ENCODE data around the gene BICDL1. TPM values are rescaled to one million over a fixed set of nuclear protein-coding genes. Genes with fewer than 3 reads are reported as not detected.

BICDL1 gene
- total and polyA plus RNA-seq, 2 donors (not counting 3 experiments of a cell fraction or from before 2014, with no cell fraction given), result 0.19 TPM; not detected in 1

- TF ChIP-seq EZH2 (IDR thresholded peaks at IDR 0.05; ENCODE audit: borderline replicate concordance, low read depth, low read length, severe bottlenecking), result no peak
- TF ChIP-seq POLR2AphosphoS5 (IDR thresholded peaks at IDR 0.05; ENCODE audit: insufficient read depth, low read depth, low read length), result no peak
- no peak for TF ChIP-seq JUN (IDR thresholded peaks at IDR 0.05; ENCODE audit: borderline replicate concordance, insufficient read depth, insufficient read length, low read depth)
- TF ChIP-seq FOS (IDR thresholded peaks at IDR 0.05; ENCODE audit: borderline replicate concordance, insufficient read depth, low read length), result no peak
- TF ChIP-seq CTCF (IDR thresholded peaks at IDR 0.05; ENCODE audit: extremely low read depth in 1 of 2, insufficient read depth in 1 of 2, low read depth in 1 of 2, low read length in 2 of 2), result no peak
- TF ChIP-seq MYC (IDR thresholded peaks at IDR 0.05; ENCODE audit: low read depth, low read length), result no peak
- TF ChIP-seq POLR2A (IDR thresholded peaks at IDR 0.05; ENCODE audit: low read depth, low read length), result no peak
- H2AFZ ChIP-seq (ENCODE audit: low read depth, low read length), result no peak overlapping the region
- no peaks in the 10 kb centered on the region for H3K9me1 ChIP-seq (replicated peaks; ENCODE audit: control insufficient read depth, extremely low read depth, insufficient read depth, low read length)
- no peak overlapping the region for H3K9ac ChIP-seq (replicated peaks; ENCODE audit: extremely low read depth, insufficient read depth, low read length)
- POLR2A ChIA-PET, result no interaction called here
- DNase-seq (ENCODE audit: low read depth, low spot score) (no peak), FAIRE-seq (no peak)
- no peaks in the 10 kb centered on the region for H3K79me2 ChIP-seq (ENCODE audit: control insufficient read depth, insufficient read depth, low read length)
- dilution Hi-C loops (cut with MboI; ENCODE audit: extremely low pct_ligation_motif_present, low sequenced_read_pairs) (no loop called here), intact Hi-C loops (cut with micrococcal nuclease) (no loop called here)
- H3K4me1 ChIP-seq (ENCODE audit: control insufficient read depth, extremely low read depth, insufficient read depth, low read length), result no peaks in the 10 kb centered on the region
- H4K20me1 ChIP-seq (replicated peaks; ENCODE audit: control insufficient read depth, extremely low read depth, insufficient read depth, low read length), result no peaks in the 10 kb centered on the region
- H3K27ac ChIP-seq (ENCODE audit: insufficient read depth, low read depth, low read length), result no peak overlapping the region
- no peak overlapping the region for H3K4me2 ChIP-seq (ENCODE audit: insufficient read depth, low read length)
- peaks cover 32 to 47% of the 10 kb centered on the region in 2 experiments for H3K27me3 ChIP-seq (ENCODE audit: control insufficient read depth in 2 of 2, insufficient read depth in 2 of 2, low read length in 2 of 2)
- H3K9me3 ChIP-seq (replicated peaks; ENCODE audit: control insufficient read depth, insufficient read depth, low read length), result no peaks in the 10 kb centered on the region
- CTCF ChIA-PET, result no interaction called here
- no peaks in the 10 kb centered on the region for H3K36me3 ChIP-seq (ENCODE audit: control insufficient read depth in 2 of 2, extremely low read depth in 1 of 2, insufficient read depth in 2 of 2, low read length in 2 of 2)
- H3K4me3 ChIP-seq (replicated peaks in 1 of 3; ENCODE audit: insufficient read depth in 1 of 3, low read depth in 1 of 3, low read length in 3 of 3), result no peak overlapping the region
- BruUV-seq (replicated peaks), result no TSS peak
Observed at GRCh38 chr12:120062976-120063579, 74.0 kb downstream of the BICDL1 start.

Data from endothelial cell of umbilical vein (primary cell).